NCI-H1417 (cell line): Measurements from ENCODE around the gene CHURC1.

Experiments
- DNase-seq, 3 experiments: peaks; one replicate each; lab custom pipeline; 2025; lab: John Stamatoyannopoulos, UW

Gene CHURC1

DNA sequence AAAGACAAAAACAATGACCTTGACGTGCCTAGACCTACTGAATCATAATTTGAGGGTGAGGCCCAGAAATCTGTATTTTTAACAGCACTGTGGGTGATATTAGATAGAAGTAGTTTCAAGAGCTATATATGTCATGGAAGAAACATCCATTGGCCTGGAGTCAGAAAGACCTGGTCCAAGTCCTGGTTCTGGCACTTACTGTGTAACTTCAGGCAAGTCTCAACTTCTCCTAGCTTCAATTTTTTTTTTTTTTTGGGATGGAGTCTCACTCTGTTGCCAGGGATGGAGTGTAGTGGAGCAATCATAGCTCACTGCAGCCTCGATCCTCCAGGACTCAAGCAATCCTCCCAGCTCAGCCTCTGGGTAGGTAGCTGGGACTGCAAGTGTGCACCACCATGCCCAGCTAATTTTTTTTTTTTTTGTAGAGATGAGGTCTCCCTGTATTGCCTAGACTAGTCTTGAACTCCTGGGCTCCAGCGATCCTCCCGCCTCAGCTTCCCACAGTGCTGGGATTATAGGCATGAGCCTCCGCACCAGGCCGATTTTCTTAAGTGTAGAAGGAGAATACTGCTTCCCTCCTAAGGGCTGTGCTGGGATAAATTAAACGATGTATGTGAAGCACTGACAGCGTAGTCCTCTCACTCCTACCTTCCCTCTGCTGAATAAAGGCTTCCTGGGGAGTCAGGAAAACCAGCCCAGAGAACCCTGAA, 42.6 kb downstream of the CHURC1 start:
- no peak for DNase-seq

DNA sequence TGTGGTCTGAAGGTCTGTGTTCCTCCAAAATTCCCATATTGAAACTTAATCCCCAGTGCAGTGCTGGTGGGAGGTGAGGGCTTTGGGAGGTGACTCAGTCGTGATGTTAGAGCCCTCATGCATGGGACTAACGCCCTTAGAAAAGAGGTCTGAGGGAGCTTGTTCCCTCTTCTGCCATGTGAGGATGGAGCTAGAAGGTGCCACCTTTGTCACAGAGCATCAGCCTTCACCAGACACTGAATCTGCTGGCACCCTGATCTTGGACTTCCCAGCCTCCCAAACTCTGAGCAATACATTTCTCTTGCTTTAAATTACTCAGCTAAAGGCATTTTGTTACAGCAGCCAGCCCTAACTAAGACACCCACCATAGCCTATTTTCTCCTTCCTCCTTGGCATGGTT, 43.9 kb downstream of the CHURC1 start:
- DNase-seq, result no peak

- no peak for DNase-seq
Measured at GRCh38 chr14:64958743-64959142, 44.5 kb downstream of the CHURC1 start.

- DNase-seq, result peak in 1 of 3 experiments; percentile 49
Measured at GRCh38 chr14:64960762-64961276, 46.6 kb downstream of the CHURC1 start.

- DNase-seq, result no peak
Measured at GRCh38 chr14:64963611-64964010, 49.4 kb downstream of the CHURC1 start.

DNA sequence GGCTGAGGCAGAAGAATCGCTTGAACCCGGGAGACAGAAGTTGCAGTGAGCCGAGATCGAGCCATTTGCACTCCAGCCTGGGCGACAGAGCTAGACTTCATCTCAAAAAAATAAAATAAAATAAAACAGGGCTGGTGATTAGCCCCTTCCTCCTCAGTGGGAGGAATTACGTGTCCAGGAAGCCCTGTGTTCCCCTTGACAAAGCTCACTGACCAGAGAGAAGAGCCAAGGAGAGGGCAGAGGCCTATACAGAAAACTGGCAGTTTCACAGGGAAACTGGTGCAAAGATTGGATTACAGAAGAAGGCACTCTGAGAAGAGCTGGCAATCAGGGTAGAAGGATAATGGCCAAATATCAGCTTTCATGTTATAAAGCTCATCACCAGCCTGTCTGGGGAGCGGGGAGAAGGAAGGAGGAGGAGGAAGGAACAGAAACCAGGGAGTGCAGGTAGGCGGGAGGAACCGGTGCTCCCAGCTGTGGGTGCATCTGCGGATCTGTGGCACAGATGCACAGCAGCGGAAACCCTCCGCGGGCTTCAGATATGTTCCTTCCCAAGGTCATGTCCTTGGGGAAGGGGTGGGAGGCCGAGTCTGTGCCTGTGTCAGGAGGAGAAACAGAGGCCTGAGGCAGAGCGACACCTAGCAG, 51.2 kb downstream of the CHURC1 start:
- no peak for DNase-seq

- peak in 1 of 3 experiments; percentile 1 for DNase-seq
Measured at GRCh38 chr14:64966976-64967375, 52.7 kb downstream of the CHURC1 start.

GRCh38 chr14:64968167-64968566, 53.9 kb downstream of the CHURC1 start:
- no peak for DNase-seq

GRCh38 chr14:64968651-64969050, 54.4 kb downstream of the CHURC1 start:
- no peak for DNase-seq

DNA sequence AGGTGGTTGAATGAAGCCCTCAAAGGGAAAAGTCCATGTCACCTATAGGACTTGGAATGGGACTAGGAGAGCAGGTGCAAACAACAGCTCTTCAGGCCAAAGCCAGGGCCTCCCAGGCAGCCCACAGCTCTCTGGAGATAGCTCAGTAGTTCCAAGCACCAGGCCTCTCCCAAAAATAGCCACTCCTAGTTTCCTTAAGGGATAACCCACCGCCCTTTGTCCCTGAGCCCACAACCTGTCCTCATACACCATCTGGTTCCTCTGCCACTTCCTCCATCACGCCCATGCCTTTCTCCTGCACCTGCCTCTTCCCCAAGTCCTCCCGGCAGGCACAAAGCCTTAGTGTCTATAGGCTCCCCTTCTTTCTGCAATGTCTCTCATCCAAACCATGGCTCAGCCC, 55.8 kb downstream of the CHURC1 start:
- DNase-seq, result no peak

- DNase-seq, result peak in 2 of 3 experiments; percentile 25 to 42
Measured at GRCh38 chr14:64970776-64971477, 56.7 kb downstream of the CHURC1 start.

GRCh38 chr14:64971491-64971942, 57.3 kb downstream of the CHURC1 start:
- DNase-seq, result peak in 1 of 3 experiments; percentile 42

DNA sequence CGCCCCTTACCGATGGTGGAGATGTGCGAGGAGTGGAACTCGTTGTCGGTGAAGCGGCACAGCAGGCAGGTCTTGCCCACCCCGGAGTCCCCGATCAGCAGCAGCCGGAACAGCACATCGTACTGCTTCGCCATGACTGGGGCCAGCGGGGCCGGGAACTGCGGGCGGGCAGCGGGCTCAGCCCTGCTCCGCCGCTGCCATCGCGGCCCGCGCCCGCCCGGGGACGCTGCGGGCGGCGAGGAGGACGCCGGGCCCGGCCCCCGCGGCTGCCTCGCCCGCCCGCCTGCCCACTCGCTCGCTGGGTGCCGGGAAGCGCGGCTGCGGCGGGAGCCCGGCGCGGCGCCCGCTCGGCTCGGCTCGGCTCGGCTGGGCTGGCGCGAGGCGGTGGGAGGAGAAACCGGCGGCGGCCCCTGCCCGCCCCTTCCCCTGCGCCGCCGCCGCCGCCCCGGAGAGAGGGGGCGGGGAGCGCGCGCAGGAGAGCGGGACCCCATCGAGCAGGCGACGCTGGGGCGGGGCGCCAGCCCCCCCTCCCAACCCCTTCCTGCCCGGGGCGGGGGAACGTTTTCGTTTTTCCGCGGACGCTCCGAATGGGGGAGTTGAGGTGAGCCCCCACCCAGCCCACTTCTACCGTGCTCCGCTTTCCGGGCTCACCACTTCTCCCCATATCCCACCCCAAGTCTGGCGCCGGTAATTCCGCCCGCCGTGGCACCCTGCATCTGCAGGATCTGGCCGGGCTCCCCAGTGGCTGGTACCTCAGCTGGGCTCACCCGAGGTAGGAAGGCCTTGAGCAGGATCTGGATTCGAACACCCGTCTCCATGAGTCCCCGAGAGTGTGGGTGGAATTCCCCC, 57.9 kb downstream of the CHURC1 start, which contains the start of gene RAB15:
RAB15 (minus strand) TSS at position 394 of the 849 bp plus-strand sequence; CDS start at position 134, 260 bp downstream.
- peak; percentile 36 to 61 (median 45) for DNase-seq

GRCh38 chr14:64973026-64973442, 58.8 kb downstream of the CHURC1 start:
- DNase-seq, result peak in 1 of 3 experiments; percentile 11

- DNase-seq, result no peak
Measured at GRCh38 chr14:64973826-64974225, 59.6 kb downstream of the CHURC1 start.

GRCh38 chr14:64974563-64974962, 60.3 kb downstream of the CHURC1 start:
- no peak for DNase-seq

DNA sequence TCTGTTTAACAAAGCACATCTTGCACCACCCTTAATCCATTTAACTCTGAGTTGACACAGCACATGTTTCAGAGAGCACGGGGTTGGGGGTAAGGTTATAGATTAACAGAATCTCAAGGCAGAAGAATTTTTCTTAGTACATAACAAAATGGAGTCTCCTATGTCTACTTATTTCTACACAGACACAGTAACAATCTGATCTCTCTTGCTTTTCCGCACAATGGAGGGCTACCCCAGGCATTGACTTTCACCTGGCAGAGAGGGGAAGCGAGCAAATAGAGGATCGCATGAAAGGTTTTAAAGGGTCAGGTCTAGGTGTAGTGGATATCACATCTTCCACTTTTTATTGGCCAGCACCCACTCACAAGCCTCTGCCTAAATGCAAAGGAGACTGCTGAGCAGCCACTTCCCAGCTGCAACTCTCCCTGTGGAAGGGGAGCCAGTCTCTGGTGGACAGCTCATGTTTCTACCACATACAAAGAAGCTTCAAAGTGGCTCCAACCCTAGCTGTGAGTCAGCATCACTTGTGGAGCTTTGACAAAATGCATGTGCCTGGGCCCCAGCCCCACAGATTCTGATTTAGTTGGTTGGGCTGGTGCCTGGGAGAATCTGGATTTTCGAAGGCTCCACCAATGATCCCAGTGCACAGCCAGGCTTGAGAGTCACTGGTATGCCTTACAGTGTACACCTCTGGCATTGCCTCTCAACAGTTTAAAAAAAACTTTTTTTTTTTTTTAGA, 65.2 kb downstream of the CHURC1 start:
- DNase-seq, result peak in 1 of 3 experiments; percentile 85

DNA sequence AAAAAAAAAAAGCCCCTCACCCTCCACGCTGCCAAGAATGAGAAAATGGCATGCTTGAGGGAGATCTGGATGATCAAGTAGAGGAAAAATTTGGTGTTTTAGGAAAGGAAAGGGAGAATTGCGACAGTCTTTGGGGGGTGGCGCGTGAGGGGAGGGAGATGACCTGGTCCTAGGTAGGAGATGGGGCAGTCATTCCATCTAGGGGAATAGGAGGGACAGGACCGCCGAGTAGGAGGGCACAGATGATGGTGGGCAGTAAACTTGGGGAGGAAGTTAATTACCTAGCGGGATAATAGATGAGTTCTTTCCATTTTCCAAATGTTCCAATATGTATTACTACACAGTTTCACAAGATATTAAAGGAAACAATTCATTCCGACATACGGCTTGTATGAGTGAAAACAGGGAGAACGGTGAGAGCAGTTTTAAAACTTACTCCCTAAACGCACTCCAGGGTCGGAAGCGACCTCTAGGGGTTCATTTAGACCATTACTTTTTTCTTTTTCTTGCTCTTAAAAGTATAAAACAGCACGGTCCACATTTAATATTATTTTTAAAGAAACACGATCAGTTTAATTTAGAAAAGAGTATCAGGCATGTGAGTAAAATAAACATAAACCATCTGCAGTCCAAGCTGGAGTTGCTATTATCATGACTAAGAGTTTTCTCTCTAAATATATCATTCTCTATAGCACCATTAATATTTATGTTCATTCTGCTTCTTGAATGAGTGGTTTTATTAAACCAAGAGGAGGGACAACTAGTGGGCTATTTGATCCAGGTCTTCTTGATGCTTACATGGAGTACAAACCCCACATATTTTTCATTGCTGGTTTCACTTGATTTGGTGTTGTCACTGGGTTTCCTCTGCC, 69.4 kb downstream of the CHURC1 start:
- peak in 1 of 3 experiments; percentile 67 for DNase-seq
